NCI-H2196 (cell line): ENCODE measurements around the gene ZNF799.
"Not testable (repeated sequence)": the region's sequence is repeated elsewhere in the genome, so short reads cannot be mapped to it uniquely, and the experiment has no call there.

Experiments used
- DNase-seq: peaks from one replicate; lab custom pipeline; 2025; ENCODE audit not compliant: unreplicated experiment; lab: John Stamatoyannopoulos, UW

The ZNF799 gene

GRCh38 chr19:12364391-12365235 is 36.5 kb downstream of the ZNF799 start:
- DNase-seq, result no peak

- not testable (repeated sequence) for DNase-seq
Observed at GRCh38 chr19:12362236-12362635, 38.8 kb downstream of the ZNF799 start.

- no peak for DNase-seq
Observed at GRCh38 chr19:12353375-12353774, 47.7 kb downstream of the ZNF799 start.

GRCh38 chr19:12350890-12351197 is 50.2 kb downstream of the ZNF799 start:
- no peak for DNase-seq

- DNase-seq, result no peak
Observed at GRCh38 chr19:12350185-12350889, 50.7 kb downstream of the ZNF799 start.

GRCh38 chr19:12346896-12347295 is 54.2 kb downstream of the ZNF799 start:
- DNase-seq, result no peak

GRCh38 chr19:12345197-12345596 is 55.9 kb downstream of the ZNF799 start:
- DNase-seq, result no peak
